ENCODE results near the gene ADAMTSL1. TPM values are rescaled to one million over a fixed set of nuclear protein-coding genes. Genes with fewer than 3 reads are reported as not detected.

ADAMTSL1 gene
- total and polyA plus RNA-seq, 2 of the 8 experiments (the other 6 are each of a cell fraction or from before 2014, with no cell fraction given) = 0.84 to 1.1 TPM

DNA sequence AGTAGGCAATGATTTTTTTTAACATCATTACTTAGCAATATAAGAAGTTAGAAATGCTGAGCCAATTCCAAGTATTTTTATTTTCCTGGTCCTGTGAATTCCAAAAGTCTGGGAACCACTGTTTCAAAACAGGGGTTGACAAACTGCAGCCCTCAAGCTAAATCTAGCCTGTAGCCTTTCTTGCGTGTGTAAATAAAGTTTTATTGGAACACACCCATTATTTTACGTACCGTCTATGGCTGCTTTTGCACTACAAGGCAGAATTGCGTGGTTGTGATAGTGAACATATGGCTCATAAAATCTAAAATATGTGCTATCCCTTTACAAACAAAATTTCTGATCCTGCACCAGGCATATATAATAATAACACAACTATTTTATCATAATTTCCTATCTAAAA lies 280.0 kb downstream of the ADAMTSL1 start:
- TF ChIP-seq MAFK (IDR thresholded peaks at IDR 0.05; ENCODE audit: low read depth, low read length) (no peak), KDM1A (IDR thresholded peaks at IDR 0.05; ENCODE audit: borderline replicate concordance, low read length) (no peak), RXRA (IDR thresholded peaks at IDR 0.05; ENCODE audit: insufficient read depth, low read depth, low read length) (no peak), NANOG (IDR thresholded peaks at IDR 0.05; ENCODE audit: insufficient read depth, low read depth, low read length, poor library complexity, severe bottlenecking) (no peak), CHD1 (IDR thresholded peaks at IDR 0.05; ENCODE audit: low read depth, low read length) (no peak), MAX (IDR thresholded peaks at IDR 0.05) (no peak)
- H3K9ac ChIP-seq (replicated peaks in 1 of 4; ENCODE audit: extremely low read depth in 1 of 4, low read depth in 3 of 4, low read length in 3 of 4) = no peak overlapping the region
- no peaks in the 10 kb centered on the region for H3K79me1 ChIP-seq (ENCODE audit: low read depth, low read length)
- no peak overlapping the region for H2BK5ac ChIP-seq (ENCODE audit: low read depth, low read length)
- no peaks in the 10 kb centered on the region for H3K9me3 ChIP-seq (ENCODE audit: insufficient read depth in 2 of 2, low read depth in 1 of 2, low read length in 1 of 2)
- no peaks in the 10 kb centered on the region for H3K79me2 ChIP-seq (ENCODE audit: control insufficient read depth in 1 of 2, insufficient read depth in 2 of 2, low read length in 2 of 2)
- H3K4me2 ChIP-seq (ENCODE audit: insufficient read depth in 1 of 2, low read depth in 2 of 2, low read length in 2 of 2) = no peak overlapping the region
- H2AK5ac ChIP-seq (ENCODE audit: low read depth, low read length) = no peak overlapping the region
- no peak overlapping the region for H3K23ac ChIP-seq (ENCODE audit: insufficient read length)
- WGBS, 2 experiments (ENCODE audit: extremely low coverage in 1 of 2, insufficient coverage in 1 of 2, insufficient read length in 1 of 2, insufficient replicate concordance in 2 of 2, low coverage in 1 of 2, low lambda C conversion rate in 2 of 2, missing lambda C conversion rate in 1 of 2) = 91% methylated on average over 4 of the region's 4 CpGs; no CpG with 5 or more reads in 1 of the 2 experiments
- H3K18ac ChIP-seq (ENCODE audit: extremely low read depth, low read length) = no peak overlapping the region
- ChIA-PET POLR2A (ENCODE audit: partially characterized antibody) (interaction anchor here (0.9 kb wide), 1 partner anchor 8 kb away, joined by 3 read pairs; no protein-coding TSS in a partner anchor), CTCF (ENCODE audit: partially characterized antibody) (interaction anchor here (1.8 to 2.8 kb wide), 2 partner anchors 11 to 15 kb away, joined by 3 to 6 read pairs; no protein-coding TSS in a partner anchor)
- no peak overlapping the region for H3K14ac ChIP-seq (ENCODE audit: insufficient read length)
- no peak for DNase-seq (ENCODE audit: low read depth in 1 of 2, low spot score in 2 of 2)
- no peak overlapping the region for H3K56ac ChIP-seq (replicated peaks; ENCODE audit: insufficient read length, low read depth, low read length)
- no peak overlapping the region for H2BK120ac ChIP-seq (replicated peaks; ENCODE audit: low read depth, low read length)
- no peak overlapping the region for H3K4me3 ChIP-seq (ENCODE audit: extremely low read depth in 1 of 4, insufficient read depth in 2 of 4, low read depth in 3 of 4, low read length in 4 of 4)
- H3K23me2 ChIP-seq (ENCODE audit: low read depth, low read length) = no peaks in the 10 kb centered on the region
- H2AFZ ChIP-seq (ENCODE audit: low read length) = no peak overlapping the region
- no peak overlapping the region for H4K91ac ChIP-seq (replicated peaks; ENCODE audit: insufficient read length, low read length)
- no peak overlapping the region for H3K27ac ChIP-seq (ENCODE audit: low read depth, low read length)
- H2BK15ac ChIP-seq (ENCODE audit: low read length) = no peak overlapping the region
- no peak overlapping the region for H2BK12ac ChIP-seq (ENCODE audit: low read depth, low read length)
- no peak for FAIRE-seq
- no peak overlapping the region for H4K8ac ChIP-seq (ENCODE audit: extremely low read depth, insufficient read depth, low read length)
- no peaks in the 10 kb centered on the region for H3K27me3 ChIP-seq (replicated peaks in 1 of 4; ENCODE audit: control insufficient read depth in 3 of 4, extremely low read depth in 1 of 4, insufficient read depth in 3 of 4, low read length in 3 of 4)
- no peak overlapping the region for H2BK20ac ChIP-seq (ENCODE audit: low read length)
- H3K4ac ChIP-seq (replicated peaks; ENCODE audit: insufficient read length, low read depth, low read length) = no peak overlapping the region
- no peak overlapping the region for H4K5ac ChIP-seq (ENCODE audit: insufficient read length, low read depth, low read length)
- no peaks in the 10 kb centered on the region for H4K20me1 ChIP-seq (replicated peaks in 1 of 2; ENCODE audit: control insufficient read depth in 1 of 2, insufficient read depth in 2 of 2, low read length in 2 of 2)
- no peaks in the 10 kb centered on the region for H3K4me1 ChIP-seq (replicated peaks in 1 of 4; ENCODE audit: control insufficient read depth in 3 of 4, insufficient read depth in 4 of 4, low read length in 3 of 4)
- H3K36me3 ChIP-seq (ENCODE audit: control insufficient read depth in 2 of 4, insufficient read depth in 4 of 4, low read length in 3 of 4) = no peaks in the 10 kb centered on the region

Data from H1 (cell line).